HG03571 (cell line): ENCODE measurements around the gene SLC39A11.

Experiments
- ATAC-seq: cut with Tn5 transposase; IDR thresholded peaks from one replicate; pipeline ENCODE4 v1.9.1; 2021; ENCODE audit not compliant: unreplicated experiment

Gene SLC39A11

GRCh38 chr17:73045724-73046123 lies 46.8 kb downstream of the SLC39A11 start:
- ATAC-seq = no peak

- no peak for ATAC-seq
Measured at GRCh38 chr17:73043686-73044581, 48.6 kb downstream of the SLC39A11 start.

GRCh38 chr17:73042809-73043685 lies 49.4 kb downstream of the SLC39A11 start:
- ATAC-seq = no peak

- ATAC-seq = no peak
Measured at GRCh38 chr17:73042225-73042624, 50.3 kb downstream of the SLC39A11 start.

- no peak for ATAC-seq
Measured at GRCh38 chr17:73039282-73039681, 53.2 kb downstream of the SLC39A11 start.

- ATAC-seq = no peak
Measured at GRCh38 chr17:73031472-73031871, 61.0 kb downstream of the SLC39A11 start.

- no peak for ATAC-seq
Measured at GRCh38 chr17:73030995-73031394, 61.5 kb downstream of the SLC39A11 start.

GRCh38 chr17:73030501-73030921 lies 62.0 kb downstream of the SLC39A11 start:
- ATAC-seq = no peak

- no peak for ATAC-seq
Measured at GRCh38 chr17:73029991-73030390, 62.5 kb downstream of the SLC39A11 start.

GRCh38 chr17:73029021-73029420 lies 63.5 kb downstream of the SLC39A11 start:
- ATAC-seq = no peak

GRCh38 chr17:73028299-73028755 lies 64.2 kb downstream of the SLC39A11 start:
- no peak for ATAC-seq

GRCh38 chr17:73027130-73027741 lies 65.3 kb downstream of the SLC39A11 start:
- no peak for ATAC-seq

- ATAC-seq = no peak
Measured at GRCh38 chr17:73025041-73025560, 67.4 kb downstream of the SLC39A11 start.

- no peak for ATAC-seq
Measured at GRCh38 chr17:73023759-73024158, 68.7 kb downstream of the SLC39A11 start.

- ATAC-seq = no peak
Measured at GRCh38 chr17:73022694-73023093, 69.8 kb downstream of the SLC39A11 start.

GRCh38 chr17:73021771-73022170 lies 70.7 kb downstream of the SLC39A11 start:
- no peak for ATAC-seq

- no peak for ATAC-seq
Measured at GRCh38 chr17:73020110-73020509, 72.4 kb downstream of the SLC39A11 start.

- no peak for ATAC-seq
Measured at GRCh38 chr17:73018599-73018998, 73.9 kb downstream of the SLC39A11 start.

- no peak for ATAC-seq
Measured at GRCh38 chr17:73017658-73018057, 74.8 kb downstream of the SLC39A11 start.

GRCh38 chr17:73015722-73016276 lies 76.7 kb downstream of the SLC39A11 start:
- ATAC-seq = no peak
